ENCODE data around the gene WDR20.

- no peak for TF ChIP-seq CTCF (IDR thresholded peaks at IDR 0.05 in 2 of 3, conservative IDR thresholded peaks at IDR 0.05 in 1 of 3; ENCODE audit: control insufficient read depth in 2 of 3, extremely low read depth in 1 of 3, insufficient read depth in 1 of 3, low read depth in 3 of 3, low read length in 3 of 3)
- no peak for TF ChIP-seq FOXK2 (IDR thresholded peaks at IDR 0.05)
- TF ChIP-seq JUND (IDR thresholded peaks at IDR 0.05; ENCODE audit: low read depth, low read length), result no peak
- TF ChIP-seq KDM1A (IDR thresholded peaks at IDR 0.05; ENCODE audit: borderline replicate concordance), result no peak
- TF ChIP-seq, protein P1, sequence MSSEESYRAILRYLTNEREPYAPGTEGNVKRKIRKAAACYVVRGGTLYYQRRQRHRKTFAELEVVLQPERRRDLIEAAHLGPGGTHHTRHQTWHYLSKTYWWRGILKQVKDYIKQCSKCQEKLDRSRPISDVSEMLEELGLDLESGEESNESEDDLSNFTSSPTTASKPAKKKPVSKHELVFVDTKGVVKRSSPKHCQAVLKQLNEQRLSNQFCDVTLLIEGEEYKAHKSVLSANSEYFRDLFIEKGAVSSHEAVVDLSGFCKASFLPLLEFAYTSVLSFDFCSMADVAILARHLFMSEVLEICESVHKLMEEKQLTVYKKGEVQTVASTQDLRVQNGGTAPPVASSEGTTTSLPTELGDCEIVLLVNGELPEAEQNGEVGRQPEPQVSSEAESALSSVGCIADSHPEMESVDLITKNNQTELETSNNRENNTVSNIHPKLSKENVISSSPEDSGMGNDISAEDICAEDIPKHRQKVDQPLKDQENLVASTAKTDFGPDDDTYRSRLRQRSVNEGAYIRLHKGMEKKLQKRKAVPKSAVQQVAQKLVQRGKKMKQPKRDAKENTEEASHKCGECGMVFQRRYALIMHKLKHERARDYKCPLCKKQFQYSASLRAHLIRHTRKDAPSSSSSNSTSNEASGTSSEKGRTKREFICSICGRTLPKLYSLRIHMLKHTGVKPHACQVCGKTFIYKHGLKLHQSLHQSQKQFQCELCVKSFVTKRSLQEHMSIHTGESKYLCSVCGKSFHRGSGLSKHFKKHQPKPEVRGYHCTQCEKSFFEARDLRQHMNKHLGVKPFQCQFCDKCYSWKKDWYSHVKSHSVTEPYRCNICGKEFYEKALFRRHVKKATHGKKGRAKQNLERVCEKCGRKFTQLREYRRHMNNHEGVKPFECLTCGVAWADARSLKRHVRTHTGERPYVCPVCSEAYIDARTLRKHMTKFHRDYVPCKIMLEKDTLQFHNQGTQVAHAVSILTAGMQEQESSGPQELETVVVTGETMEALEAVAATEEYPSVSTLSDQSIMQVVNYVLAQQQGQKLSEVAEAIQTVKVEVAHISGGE (CRISPR knock-in tag; IDR thresholded peaks at IDR 0.05), result no peak
- no peak for TF ChIP-seq CHD4 (IDR thresholded peaks at IDR 0.05)
- no peak for TF ChIP-seq ASH2L (IDR thresholded peaks at IDR 0.05; ENCODE audit: borderline replicate concordance, low read depth)
- TF ChIP-seq, protein P2, sequence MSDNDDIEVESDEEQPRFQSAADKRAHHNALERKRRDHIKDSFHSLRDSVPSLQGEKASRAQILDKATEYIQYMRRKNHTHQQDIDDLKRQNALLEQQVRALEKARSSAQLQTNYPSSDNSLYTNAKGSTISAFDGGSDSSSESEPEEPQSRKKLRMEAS (IDR thresholded peaks at IDR 0.05; ENCODE audit: low read depth, low read length), result no peak
- TF ChIP-seq TAF1 (IDR thresholded peaks at IDR 0.05; ENCODE audit: borderline replicate concordance, low read depth, low read length), result no peak
- TF ChIP-seq ZBTB33 (IDR thresholded peaks at IDR 0.05), result no peak
- TF ChIP-seq SREBF1 (IDR thresholded peaks at IDR 0.05; ENCODE audit: low read length), result no peak
- no peak for TF ChIP-seq MLLT1 (IDR thresholded peaks at IDR 0.05)
Observed at GRCh38 chr14:102117852-102118251, 21.8 kb upstream of the WDR20 start.

All from GM12878 (cell line).